ENCODE measurements around the gene XPR1.

The XPR1 gene

GRCh38 chr1:180936110-180937011 is 304.5 kb downstream of the XPR1 start:
- DNase-seq = no peak

GRCh38 chr1:180937012-180937372 is 305.2 kb downstream of the XPR1 start:
- DNase-seq = no peak

GRCh38 chr1:180937624-180938225 is 305.9 kb downstream of the XPR1 start:
- DNase-seq = no peak

GRCh38 chr1:180939073-180939710 is 307.4 kb downstream of the XPR1 start:
- DNase-seq = no peak

- no peak for DNase-seq
Observed at GRCh38 chr1:180939711-180940103, 307.9 kb downstream of the XPR1 start.

Data from CD4-positive, alpha-beta T cell treated with Interferon gamma for 1 hour (primary cell).